Ramos (cell line): ENCODE data around the gene PIP4P1.

Experiments
- in situ Hi-C: fragments of 300-500 bp; cut with MboI; formaldehyde crosslinking; loops from one replicate; pipeline ENCODE4 v1.14.3; 2022; ENCODE audit warnings: low sequenced_read_pairs; ENCODE audit not compliant: unreplicated experiment

The PIP4P1 gene

GRCh38 chr14:20412876-20413743 is 48.1 kb downstream of the PIP4P1 start, which contains the start of gene TEP1:
TSS of gene TEP1 (minus strand) at chr14:20413501. CDS start at chr14:20408439, 5,062 bp downstream.
- in situ Hi-C loops = no loop called here

GRCh38 chr14:20412411-20412810 is 48.8 kb downstream of the PIP4P1 start:
- in situ Hi-C loops = no loop called here

GRCh38 chr14:20409226-20409625 is 52.0 kb downstream of the PIP4P1 start:
- in situ Hi-C loops = no loop called here
